IMR-90 (cell line): Measurements from ENCODE around the gene DISC1.

Source experiments
- RFX5 ChIP-seq: IDR thresholded peaks from 2 replicates; pipeline ENCODE4 v1.8.0; 2012; ENCODE audit warnings: low read depth, mild to moderate bottlenecking, low read length, moderate library complexity
- TF ChIP-seq, protein P1 (sequence below): conservative IDR thresholded peaks from 2 replicates; pipeline ENCODE4 v1.5.1; 2012; ENCODE audit warnings: mild to moderate bottlenecking, low read depth, low read length, improper control_type of control experiment

DNA sequence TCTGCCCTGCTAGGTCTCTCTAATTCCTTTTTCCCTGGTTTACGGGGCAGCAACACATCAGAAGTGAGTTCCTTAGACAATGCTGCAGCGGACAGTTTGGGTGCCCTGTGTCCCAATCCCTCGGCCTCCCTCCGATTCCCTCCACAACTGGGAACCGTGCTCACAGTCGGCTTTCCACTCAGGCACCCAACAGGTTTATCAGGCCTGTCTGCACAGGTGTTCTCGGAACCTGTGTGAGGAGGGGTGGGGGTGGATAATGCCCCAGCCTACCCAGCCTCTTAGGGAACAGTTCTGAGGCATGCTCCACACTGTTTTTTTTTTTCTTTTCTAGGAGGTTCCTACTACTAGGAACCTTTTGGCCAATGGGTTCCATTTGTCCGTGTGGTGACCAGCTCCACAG is 131.2 kb downstream of the DISC1 start:
- no peak for TF ChIP-seq RFX5
- TF ChIP-seq, protein P1, sequence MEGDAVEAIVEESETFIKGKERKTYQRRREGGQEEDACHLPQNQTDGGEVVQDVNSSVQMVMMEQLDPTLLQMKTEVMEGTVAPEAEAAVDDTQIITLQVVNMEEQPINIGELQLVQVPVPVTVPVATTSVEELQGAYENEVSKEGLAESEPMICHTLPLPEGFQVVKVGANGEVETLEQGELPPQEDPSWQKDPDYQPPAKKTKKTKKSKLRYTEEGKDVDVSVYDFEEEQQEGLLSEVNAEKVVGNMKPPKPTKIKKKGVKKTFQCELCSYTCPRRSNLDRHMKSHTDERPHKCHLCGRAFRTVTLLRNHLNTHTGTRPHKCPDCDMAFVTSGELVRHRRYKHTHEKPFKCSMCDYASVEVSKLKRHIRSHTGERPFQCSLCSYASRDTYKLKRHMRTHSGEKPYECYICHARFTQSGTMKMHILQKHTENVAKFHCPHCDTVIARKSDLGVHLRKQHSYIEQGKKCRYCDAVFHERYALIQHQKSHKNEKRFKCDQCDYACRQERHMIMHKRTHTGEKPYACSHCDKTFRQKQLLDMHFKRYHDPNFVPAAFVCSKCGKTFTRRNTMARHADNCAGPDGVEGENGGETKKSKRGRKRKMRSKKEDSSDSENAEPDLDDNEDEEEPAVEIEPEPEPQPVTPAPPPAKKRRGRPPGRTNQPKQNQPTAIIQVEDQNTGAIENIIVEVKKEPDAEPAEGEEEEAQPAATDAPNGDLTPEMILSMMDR, result no peak
